K562 (cell line): ENCODE measurements around the gene RFC5. TPM values are rescaled to one million over a fixed set of nuclear protein-coding genes. Genes with fewer than 3 reads are reported as not detected.

ENCODE experiments used
- ARNT ChIP-seq, 2 experiments: fragments of 450-650 bp; IDR thresholded peaks; 2 replicates each; pipeline ENCODE4 v1.6.1; 2016; ENCODE audit warnings: mild to moderate bottlenecking in 1 of 2
- C11orf30 ChIP-seq: fragments of 450-650 bp; IDR thresholded peaks from 2 replicates; pipeline ENCODE4 v1.6.1; 2016; ENCODE audit warnings: low read depth, mild to moderate bottlenecking
- CBFA2T2 ChIP-seq: fragments of 450-650 bp; conservative IDR thresholded peaks from 2 replicates; pipeline ENCODE4 v1.6.1; 2017; ENCODE audit warnings: mild to moderate bottlenecking
- CC2D1A ChIP-seq: fragments of 450-650 bp; IDR thresholded peaks from 2 replicates; pipeline ENCODE4 v1.6.1; 2017; ENCODE audit warnings: mild to moderate bottlenecking
- EHMT2 ChIP-seq: fragments of 450-650 bp; IDR thresholded peaks from 2 replicates; pipeline ENCODE4 v1.6.1; 2018; ENCODE audit warnings: antibody characterized with exemption
- EP300 ChIP-seq: IDR thresholded peaks from 2 replicates; pipeline ENCODE4 v1.6.1; 2012; ENCODE audit warnings: low read length, improper control_type of control experiment
- FOSL1 ChIP-seq: fragments of 200-800 bp; sonication (Bioruptor generic); conservative IDR thresholded peaks from 2 replicates; pipeline ENCODE4 v1.6.1; 2016; ENCODE audit warnings: missing genetic modification characterization, missing compliant biosample characterization
- MAFG ChIP-seq: fragments of 450-650 bp; conservative IDR thresholded peaks from 2 replicates; pipeline ENCODE4 v1.6.1; 2016; ENCODE audit warnings: missing genetic modification characterization, missing compliant biosample characterization
- MEIS2 ChIP-seq: fragments of 450-650 bp; IDR thresholded peaks from 2 replicates; pipeline ENCODE4 v1.6.1; 2014; ENCODE audit warnings: mild to moderate bottlenecking; ENCODE audit not compliant: partially characterized antibody
- MTA2 ChIP-seq: fragments of 450-650 bp; IDR thresholded peaks from 2 replicates; pipeline ENCODE4 v1.6.1; 2016; ENCODE audit warnings: low read depth
- NCOA4 ChIP-seq: fragments of 450-650 bp; IDR thresholded peaks from 2 replicates; pipeline ENCODE4 v1.6.1; 2018; ENCODE audit warnings: mild to moderate bottlenecking; ENCODE audit not compliant: partially characterized antibody
- NFIC ChIP-seq: fragments of 450-650 bp; IDR thresholded peaks from 2 replicates; pipeline ENCODE4 v1.6.1; 2017; ENCODE audit warnings: mild to moderate bottlenecking, inconsistent platforms
- PHB2 ChIP-seq: fragments of 450-650 bp; IDR thresholded peaks from 2 replicates; pipeline ENCODE4 v1.6.1; 2017; ENCODE audit warnings: low read depth
- STAT5A ChIP-seq: IDR thresholded peaks from 2 replicates; pipeline ENCODE4 v1.6.1; 2012; ENCODE audit warnings: low read length, inconsistent platforms, borderline replicate concordance
- TAL1 ChIP-seq: fragments of 450-650 bp; IDR thresholded peaks from 2 replicates; pipeline ENCODE4 v1.6.1; 2016; ENCODE audit warnings: mild to moderate bottlenecking
- TCF3 ChIP-seq: sonication (generic); formaldehyde crosslinking; IDR thresholded peaks from 2 replicates; pipeline ENCODE4 v1.4.0; 2020; ENCODE audit warnings: mild to moderate bottlenecking, missing genetic modification reagents
- TRIM24 ChIP-seq, 2 experiments: fragments of 450-650 bp; IDR thresholded peaks; 2 replicates each; pipeline ENCODE4 v1.6.1; 2016
- YY1 ChIP-seq, 3 experiments: IDR thresholded peaks; 2 replicates each; pipeline ENCODE4 v1.6.1; 2011; ENCODE audit warnings: low read length in 2 of 3, mild to moderate bottlenecking in 2 of 3, moderate library complexity in 2 of 3, borderline replicate concordance in 1 of 3, control low read depth in 1 of 3, low read depth in 1 of 3; ENCODE audit not compliant: insufficient read depth in 3 of 3, insufficient replicate concordance in 2 of 3, control insufficient read depth in 1 of 3, insufficient read length in 1 of 3; ENCODE audit errors: extremely low read depth in 1 of 3
- ZNF384 ChIP-seq: IDR thresholded peaks from 2 replicates; pipeline ENCODE4 v1.6.1; 2012; ENCODE audit warnings: low read depth, low read length, improper control_type of control experiment
- ZNF592 ChIP-seq: fragments of 450-650 bp; IDR thresholded peaks from 2 replicates; pipeline ENCODE4 v1.6.1; 2017; ENCODE audit warnings: antibody characterized with exemption, mild to moderate bottlenecking
- polyA plus RNA-seq, 8 experiments: library from polyadenylated mRNA; depleted of rRNA in 4 of 8; stranded (reverse) in 5 of 8; unstranded in 3 of 8; fragments of >200 nt; fragmentation: Nextera tagmentation in 2 of 8; fragmentation: Illumina TruSeq in 1 of 8; extraction: Ambion mirVana in 2 of 8; extraction: Trizol in 1 of 8; gene quantifications; 2 replicates each; pipeline versions ENCODE4 v1.2.1 to v1.2.3, GENCODE V29; 2011 to 2014; ENCODE audit warnings: inconsistent platforms in 1 of 8, missing spikeins in 1 of 8
- total RNA-seq, 7 experiments: library from RNA; depleted of rRNA in 6 of 7; stranded (reverse); fragments of >200 nt in 6 of 7; fragmentation: Illumina TruSeq in 2 of 7; extraction: Trizol in 2 of 7; gene quantifications; 2 replicates each; pipeline versions ENCODE4 v1.2.1 to v1.2.3, GENCODE V29; 2011 to 2021; ENCODE audit warnings: low replicate concordance in 1 of 7

The RFC5 gene
- total and polyA plus RNA-seq, 9 of the 15 experiments (the other 6 are each of a cell fraction or from before 2014, with no cell fraction given): 61.8 to 189 (median 92.9) TPM

- TF ChIP-seq STAT5A (peak; percentile 80), NCOA4 (peak; percentile 48), MTA2 (peak; percentile 71), ARNT (IDR thresholded peaks at IDR 0.05) (peak in 1 of 2 experiments; percentile 46; a peak in 1 of 4 replicates), PHB2 (peak; percentile 55), C11orf30 (peak; percentile 52), YY1 (IDR thresholded peaks at IDR 0.05; ENCODE audit: borderline replicate concordance in 1 of 3, control insufficient read depth in 1 of 3, extremely low read depth in 1 of 3, insufficient read depth in 3 of 3, insufficient read length in 1 of 3, insufficient replicate concordance in 2 of 3, low read depth in 1 of 3, low read length in 2 of 3) (peak in 1 of 3 experiments; percentile 16), EP300 (peak; percentile 53; the same call in 1 of the 2 replicates), EHMT2 (peak; percentile 61; the same call in 1 of the 2 replicates), TRIM24 (IDR thresholded peaks at IDR 0.05) (peak; percentile 32 to 54; a peak in 2 of 4 replicates), ZNF592 (peak; percentile 85; the same call in 1 of the 2 replicates), FOSL1 (tag) (peak; percentile 22; the same call in 1 of the 2 replicates), CC2D1A (peak; percentile 32; the same call in 1 of the 2 replicates), MAFG (peak; percentile 45), NFIC (peak; percentile 56), TAL1 (peak; percentile 91), TCF3 (CRISPR knock-in tag) (peak; percentile 80), ZNF384 (0 out of 2 replicates have a peak, but pooled peaks have one; percentile 18), CBFA2T2 (peak; percentile 78), MEIS2 (peak; percentile 30)
These were observed 5.7 kb downstream of the RFC5 start (continued) for GRCh38 chr12:118022097-118022727.
